Stimulated activated CD8-positive, alpha-beta memory T cell treated with anti-CD3 and anti-CD28 coated beads, Interleukin-7, amount 100 ng/mL, for 48 hours (primary cell): ENCODE measurements around the gene CXCL5.
"Not testable (repeated sequence)": the region's sequence is repeated elsewhere in the genome, so short reads cannot be mapped to it uniquely, and the experiment has no call there.

Experiments
- DNase-seq, 2 donors: peaks; one replicate each; pipeline ENCODE4 v3.0.0-alpha.2; 2020; ENCODE audit warnings: low read depth in 1 of 2; ENCODE audit errors: extremely low read depth in 1 of 2

The CXCL5 gene

DNA sequence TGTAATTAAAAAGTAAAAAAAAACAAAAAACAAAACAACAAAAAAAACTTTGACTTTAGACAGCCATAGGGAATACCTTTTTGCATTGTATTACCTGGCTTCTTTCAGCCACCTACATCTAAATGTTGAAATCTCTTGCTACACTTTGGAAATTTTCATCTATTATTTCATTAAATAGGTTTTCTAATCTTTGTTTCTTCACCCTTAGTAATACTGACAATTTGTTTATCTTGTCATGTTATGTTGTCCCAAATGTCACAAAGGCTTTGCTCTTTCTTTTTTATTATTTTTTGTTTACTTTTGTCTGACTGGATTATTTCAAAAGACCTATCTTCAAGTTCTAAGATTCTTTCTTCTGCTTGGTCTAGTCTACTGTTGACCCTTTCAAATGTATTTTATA lies 24.1 kb downstream of the CXCL5 start:
- DNase-seq = no peak

DNA sequence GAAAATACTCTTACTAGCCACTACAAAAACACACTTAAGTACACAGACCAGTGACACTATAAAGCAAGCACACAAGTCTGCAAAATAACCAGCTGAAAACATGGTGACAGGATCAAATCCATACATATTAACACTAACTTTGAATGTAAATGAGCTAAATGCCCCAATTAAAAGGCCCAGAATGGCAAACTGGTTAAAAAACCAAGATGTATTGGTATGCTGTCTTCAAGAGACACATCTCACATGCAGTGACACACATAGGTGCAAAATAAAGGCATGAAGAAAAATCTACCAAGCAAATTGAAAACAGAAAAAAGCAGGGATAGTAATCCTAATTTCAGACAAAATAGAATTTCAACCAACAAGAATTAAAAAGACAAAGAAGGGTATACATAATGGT lies 27.5 kb downstream of the CXCL5 start:
- no peak for DNase-seq

- no peak for DNase-seq
Observed at GRCh38 chr4:73970011-73970410, 28.5 kb downstream of the CXCL5 start.

GRCh38 chr4:73967866-73968265 lies 30.6 kb downstream of the CXCL5 start:
- DNase-seq = no peak

DNA sequence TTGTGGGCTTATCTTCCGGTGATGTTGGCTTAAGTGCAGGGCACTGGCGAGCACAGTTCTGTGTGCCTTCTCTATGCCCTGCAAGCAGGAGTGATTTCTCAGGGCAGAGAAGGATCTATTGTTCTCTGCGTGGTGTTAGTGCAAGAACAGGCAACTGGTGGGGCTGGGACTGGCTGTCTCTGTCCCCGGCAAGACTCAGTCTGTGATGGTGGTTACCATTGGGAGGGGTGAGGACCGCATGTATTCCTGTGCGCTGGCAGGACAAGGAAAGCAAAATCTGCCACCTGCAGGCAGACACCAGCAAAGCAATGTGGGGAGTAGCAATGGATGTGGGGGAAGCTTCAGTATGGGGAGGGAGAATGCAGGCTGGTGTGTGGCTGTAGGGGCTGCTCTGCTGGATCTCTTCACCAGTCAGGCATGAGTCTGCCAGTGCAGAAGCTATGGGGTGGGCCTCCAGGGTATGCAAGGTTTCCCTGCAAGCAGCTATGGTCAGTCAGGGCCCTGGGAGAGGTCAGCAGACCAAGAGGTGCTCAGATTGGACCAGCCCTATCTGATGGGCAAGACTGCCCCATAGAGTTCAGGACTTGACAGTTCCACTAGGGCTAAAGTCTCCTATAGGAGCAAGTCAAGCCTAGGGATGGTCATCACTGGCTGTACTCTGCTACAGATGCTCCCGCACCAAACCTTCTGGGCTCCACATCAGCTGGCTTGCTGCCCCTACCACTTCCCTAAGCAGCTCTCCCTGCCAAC lies 33.4 kb downstream of the CXCL5 start:
- no peak for DNase-seq

DNA sequence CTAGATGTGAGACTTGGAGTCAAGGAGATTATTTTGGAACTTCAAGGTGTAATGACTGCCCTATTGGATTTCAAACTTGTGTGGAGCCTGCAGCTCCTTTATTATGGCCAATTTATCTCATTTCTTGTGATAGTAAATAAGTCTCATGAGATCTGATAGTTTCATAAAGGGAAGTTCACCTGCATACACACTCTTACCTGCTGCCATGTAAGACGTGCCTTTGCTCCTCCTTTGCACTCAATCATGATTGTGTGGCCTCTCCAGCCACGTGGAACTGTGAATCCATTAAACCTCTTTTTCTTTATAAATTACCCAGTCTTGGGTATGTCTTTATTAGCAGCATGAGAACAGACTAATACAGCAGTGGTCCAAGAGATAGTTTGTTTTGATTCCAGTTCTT lies 35.8 kb downstream of the CXCL5 start:
- no peak for DNase-seq

DNA sequence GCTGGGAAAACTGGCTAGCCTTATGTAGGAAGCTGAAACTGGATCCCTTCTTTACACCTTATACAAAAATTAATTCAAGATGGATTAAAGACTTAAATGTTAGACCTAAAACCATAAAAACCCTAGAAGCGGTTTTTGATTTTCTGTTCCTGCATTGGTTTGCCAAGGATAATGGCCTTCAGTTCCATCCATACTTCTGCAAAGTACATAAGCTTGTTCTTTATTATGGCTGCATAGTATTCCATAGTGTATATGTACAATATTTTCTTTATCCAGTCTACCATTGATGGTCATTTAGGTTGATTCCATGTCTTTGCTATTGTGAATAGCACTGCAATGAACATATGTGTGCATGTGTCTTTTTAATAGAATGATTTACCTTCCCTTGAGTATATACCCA lies 39.4 kb downstream of the CXCL5 start:
- DNase-seq = not testable (repeated sequence)

GRCh38 chr4:73952352-73952751 lies 46.1 kb downstream of the CXCL5 start:
- no peak for DNase-seq

DNA sequence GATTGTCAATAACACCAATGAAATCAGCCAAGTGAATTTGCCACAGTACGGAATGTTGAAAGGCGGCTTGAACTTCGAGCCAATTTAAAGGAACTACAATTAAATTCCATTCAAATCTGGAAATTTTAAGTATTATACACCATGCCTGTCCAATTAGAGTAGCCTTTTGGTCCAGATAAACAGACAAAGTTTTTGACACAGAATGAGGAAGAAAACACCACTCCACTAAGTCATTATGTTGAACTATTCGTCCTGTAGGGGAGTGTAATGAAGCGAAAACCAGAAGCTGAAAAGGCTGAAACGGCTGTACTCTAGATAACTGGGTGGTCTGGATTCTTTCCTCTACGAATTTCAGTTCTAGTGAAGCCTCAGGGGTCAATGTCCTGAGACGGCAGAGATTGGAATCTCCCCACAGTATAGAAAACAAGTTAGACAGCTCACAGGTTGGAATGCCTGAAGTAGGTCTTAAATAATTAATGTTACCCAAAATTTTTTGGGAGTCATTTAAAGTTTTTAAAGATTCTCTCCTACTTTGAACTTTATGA lies 48.0 kb downstream of the CXCL5 start:
- DNase-seq = not testable (repeated sequence)

- no peak for DNase-seq
Observed at GRCh38 chr4:73948990-73949706, 49.3 kb downstream of the CXCL5 start.

GRCh38 chr4:73948291-73948690 lies 50.2 kb downstream of the CXCL5 start:
- DNase-seq = no peak

DNA sequence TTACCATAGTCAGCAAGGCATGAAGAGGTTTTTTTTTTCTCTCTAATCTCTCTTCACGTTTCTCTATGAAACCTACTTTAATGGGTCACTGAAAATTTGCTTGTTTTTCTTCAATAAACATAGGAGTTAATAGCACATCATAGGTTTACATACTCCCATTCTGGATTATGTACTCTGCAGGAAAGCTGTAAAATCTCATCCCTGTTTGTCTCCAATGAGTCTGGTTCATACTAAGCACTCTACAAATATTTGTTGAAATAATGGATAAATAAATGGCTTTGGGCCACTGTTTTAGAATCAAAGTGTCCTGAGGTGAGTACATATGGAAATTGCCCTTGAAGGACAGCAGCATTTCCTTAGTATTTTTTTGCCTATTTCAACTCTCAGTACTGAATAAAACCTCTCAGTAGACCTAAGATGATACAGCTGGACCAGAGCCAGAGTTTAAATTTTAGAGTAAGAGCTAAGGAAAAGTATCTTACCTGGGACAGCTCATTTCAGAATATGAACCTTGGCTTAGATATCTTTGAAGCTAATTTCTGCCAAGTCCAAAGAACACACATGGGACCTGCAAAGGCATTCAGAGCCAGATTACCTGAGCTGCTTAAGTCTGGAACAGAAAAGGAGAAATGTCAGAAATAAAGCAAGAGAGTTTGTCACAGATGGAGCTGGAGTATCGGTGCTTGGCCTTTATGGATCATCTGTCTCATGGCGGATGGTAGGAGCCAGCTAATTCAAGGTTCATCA lies 51.1 kb downstream of the CXCL5 start:
- no peak for DNase-seq

- no peak for DNase-seq
Observed at GRCh38 chr4:73945674-73946449, 52.6 kb downstream of the CXCL5 start.
